HEK293 (cell line): ENCODE data around the gene CYREN.

Experiments
- CTCF ChIA-PET: fragments of 350-600 bp; formaldehyde crosslinking; extraction: SDS; loops from one replicate; lab custom pipeline; 2021; ENCODE audit warnings: antibody characterized with exemption; lab: Yijun Ruan, JAX
- POLR2A ChIA-PET: fragments of 300-600 bp; formaldehyde crosslinking; extraction: SDS; loops from one replicate; lab custom pipeline; 2020; ENCODE audit warnings: antibody characterized with exemption, inconsistent platforms; lab: Yijun Ruan, JAX
- H3K27ac ChIP-seq: fragments of 200-500 bp; sonication (Bioruptor generic); 2 replicates; pipeline ENCODE4 v1.5.1; 2014; ENCODE audit warnings: low read depth, low read length, control low read depth, inconsistent platforms; ENCODE audit errors: extremely low read depth
- H3K36me3 ChIP-seq, 2 experiments: fragments of 200-500 bp in 1 of 2; sonication (Bioruptor generic) in 1 of 2; 1 replicate in 1 of 2; 2 replicates in 1 of 2; pipeline ENCODE4 v1.5.1; 2014 to 2017; ENCODE audit warnings: inconsistent platforms in 2 of 2, low read length in 2 of 2; ENCODE audit not compliant: control insufficient read depth in 2 of 2, insufficient read depth in 1 of 2
- H3K4me1 ChIP-seq: fragments of 200-500 bp; sonication (Bioruptor generic); 2 replicates; pipeline ENCODE4 v1.5.1; 2014; ENCODE audit warnings: mild to moderate bottlenecking, low read length, inconsistent platforms; ENCODE audit not compliant: control insufficient read depth, insufficient read depth
- H3K4me3 ChIP-seq: 2 replicates; pipeline ENCODE4 v1.5.1; 2011; ENCODE audit warnings: low read depth, mild to moderate bottlenecking, control low read depth, low read length, moderate library complexity
- H3K9me3 ChIP-seq: fragments of 200-500 bp; sonication (Bioruptor generic); 2 replicates; pipeline ENCODE4 v1.5.1; 2014; ENCODE audit warnings: low read depth, low read length, inconsistent platforms; ENCODE audit not compliant: control insufficient read depth, insufficient read depth
- PRDM2 ChIP-seq: fragments of 450-650 bp; formaldehyde crosslinking; IDR thresholded peaks from 2 replicates; pipeline ENCODE4 v1.5.1; 2016; ENCODE audit warnings: missing biosample characterization, missing genetic modification characterization, borderline replicate concordance
- SP2 ChIP-seq: fragments of 450-650 bp; formaldehyde crosslinking; IDR thresholded peaks from 2 replicates; pipeline ENCODE4 v1.5.1; 2016; ENCODE audit warnings: missing biosample characterization, missing genetic modification characterization
- ZFHX2 ChIP-seq: fragments of 450-650 bp; formaldehyde crosslinking; conservative IDR thresholded peaks from 2 replicates; pipeline ENCODE4 v1.5.1; 2016; ENCODE audit warnings: missing biosample characterization, missing genetic modification characterization
- ZFP69B ChIP-seq: fragments of 450-650 bp; formaldehyde crosslinking; IDR thresholded peaks from 2 replicates; pipeline ENCODE4 v1.5.1; 2016; ENCODE audit warnings: missing biosample characterization, missing genetic modification characterization
- ZIC2 ChIP-seq: fragments of 450-650 bp; formaldehyde crosslinking; IDR thresholded peaks from 2 replicates; pipeline ENCODE4 v1.5.1; 2016; ENCODE audit warnings: missing biosample characterization, missing genetic modification characterization
- ZNF121 ChIP-seq: fragments of 450-650 bp; formaldehyde crosslinking; IDR thresholded peaks from 2 replicates; pipeline ENCODE4 v1.5.1; 2016; ENCODE audit warnings: missing biosample characterization, missing genetic modification characterization
- ZNF202 ChIP-seq: fragments of 450-650 bp; formaldehyde crosslinking; IDR thresholded peaks from 2 replicates; pipeline ENCODE4 v1.5.1; 2016; ENCODE audit warnings: missing biosample characterization, missing genetic modification characterization, borderline replicate concordance
- ZNF501 ChIP-seq: fragments of 450-650 bp; formaldehyde crosslinking; IDR thresholded peaks from 2 replicates; pipeline ENCODE4 v1.5.1; 2016; ENCODE audit warnings: missing biosample characterization, missing genetic modification characterization
- ZNF529 ChIP-seq: fragments of 450-650 bp; formaldehyde crosslinking; IDR thresholded peaks from 2 replicates; pipeline ENCODE4 v1.5.1; 2017; ENCODE audit warnings: missing genetic modification characterization, missing biosample characterization; ENCODE audit not compliant: insufficient replicate concordance
- ZNF692 ChIP-seq: fragments of 450-650 bp; formaldehyde crosslinking; IDR thresholded peaks from 2 replicates; pipeline ENCODE4 v1.5.1; 2016; ENCODE audit warnings: missing biosample characterization, missing genetic modification characterization
- ZNF707 ChIP-seq: fragments of 450-650 bp; formaldehyde crosslinking; IDR thresholded peaks from 2 replicates; pipeline ENCODE4 v1.5.1; 2016; ENCODE audit warnings: missing biosample characterization, missing genetic modification characterization
- ZSCAN23 ChIP-seq: fragments of 450-650 bp; formaldehyde crosslinking; IDR thresholded peaks from 2 replicates; pipeline ENCODE4 v1.5.1; 2016; ENCODE audit warnings: missing biosample characterization, missing genetic modification characterization
- ZSCAN5A ChIP-seq: fragments of 450-650 bp; formaldehyde crosslinking; IDR thresholded peaks from 2 replicates; pipeline ENCODE4 v1.5.1; 2016; ENCODE audit warnings: missing biosample characterization, missing genetic modification characterization

The CYREN gene

GRCh38 chr7:135195156-135195555 is 24.6 kb upstream of the CYREN start (continued):
- TF ChIP-seq PRDM2 (tag by site-specific recombination): no peak
- no peak for TF ChIP-seq SP2 (tag by site-specific recombination)
- no peak for TF ChIP-seq ZNF529
- TF ChIP-seq ZNF202 (tag by site-specific recombination): no peak

GRCh38 chr7:135194494-135195095 is 24.1 kb upstream of the CYREN start:
- CTCF ChIA-PET: no interaction called here
- Histone ChIP-seq H3K4me1 (no peaks in the 10 kb centered on the region), H3K27ac (no peak overlapping the region), H3K9me3 (no peaks in the 10 kb centered on the region), H3K4me3 (no peak overlapping the region), H3K36me3 (peaks cover 0 to 72% of the 10 kb centered on the region in 2 experiments; a peak in 2 of 3 replicates)
- TF ChIP-seq ZFHX2 (tag by site-specific recombination): no peak
- TF ChIP-seq ZNF692 (tag by site-specific recombination): peak; percentile 62
- TF ChIP-seq ZFP69B (tag by site-specific recombination): peak; percentile 59
- POLR2A ChIA-PET: no interaction called here

- peaks cover 0 to 73% of the 10 kb centered on the region in 2 experiments; a peak in 2 of 3 replicates for H3K36me3 ChIP-seq
- H3K9me3 ChIP-seq: no peaks in the 10 kb centered on the region
- no peak overlapping the region for H3K4me3 ChIP-seq
- no peak overlapping the region for H3K27ac ChIP-seq
- no peaks in the 10 kb centered on the region for H3K4me1 ChIP-seq
- TF ChIP-seq ZNF501 (tag by site-specific recombination) (no peak), ZIC2 (tag by site-specific recombination) (peak; percentile 37; the same call in 1 of the 2 replicates)
- CTCF ChIA-PET: no interaction called here
- POLR2A ChIA-PET: no interaction called here
Observed at GRCh38 chr7:135193615-135194081, 23.1 kb upstream of the CYREN start.

- Histone ChIP-seq H3K4me1 (no peaks in the 10 kb centered on the region), H3K27ac (no peak overlapping the region), H3K36me3 (peaks cover 0 to 75% of the 10 kb centered on the region in 2 experiments; a peak in 2 of 3 replicates), H3K9me3 (no peaks in the 10 kb centered on the region), H3K4me3 (no peak overlapping the region)
- ChIA-PET POLR2A (no interaction called here), CTCF (no interaction called here)
- no peak for TF ChIP-seq ZNF121 (tag by site-specific recombination)
- TF ChIP-seq ZNF707 (tag by site-specific recombination): no peak
- TF ChIP-seq PRDM2 (tag by site-specific recombination): no peak
- TF ChIP-seq ZSCAN23 (tag by site-specific recombination): no peak
- no peak for TF ChIP-seq ZSCAN5A (tag by site-specific recombination)
Observed at GRCh38 chr7:135192914-135193536, 22.5 kb upstream of the CYREN start.
